Measurements from ENCODE around the gene HDAC4. TPM values are rescaled to one million over a fixed set of nuclear protein-coding genes. Genes with fewer than 3 reads are reported as not detected.

Gene HDAC4
- total and polyA plus RNA-seq, 2 experiments from 2014 or later: 8.1 to 41.8 TPM

DNA sequence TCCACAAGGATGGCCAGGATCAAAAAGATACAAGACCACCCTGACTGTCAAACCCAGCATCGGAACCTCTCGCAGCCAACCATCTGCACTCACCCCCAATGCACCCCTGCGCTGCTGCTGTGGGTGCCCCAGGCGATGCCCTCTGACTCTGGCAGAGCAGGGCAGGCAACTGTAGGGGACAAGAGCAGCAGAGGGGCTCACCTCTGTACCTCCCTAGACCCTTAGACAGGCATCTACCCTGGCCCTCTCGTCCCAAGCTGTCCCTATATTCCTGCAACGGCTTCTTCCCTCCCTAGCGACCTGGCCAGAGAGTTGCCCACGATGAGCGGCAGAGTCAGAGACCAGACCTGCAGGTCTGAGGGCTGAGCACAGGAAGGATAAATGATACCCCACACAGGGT, 128.2 kb downstream of the HDAC4 start:
- no peak for DNase-seq (ENCODE audit: low spot score)
- Mint-ChIP-seq H3K9me3 (peaks cover 2% of the 10 kb centered on the region; the same call in 1 of the 3 replicates), H3K27me3 (ENCODE audit: insufficient read depth, low read depth, poor library complexity) (peaks cover 12% of the 10 kb centered on the region), H3K4me3 (no peak overlapping the region), H3K36me3 (ENCODE audit: low read depth) (no peaks in the 10 kb centered on the region), H3K4me1 (peaks cover 71% of the 10 kb centered on the region), H3K27ac (no peak overlapping the region)
- no peak for TF ChIP-seq NANOG (IDR thresholded peaks at IDR 0.05; ENCODE audit: borderline replicate concordance)
- no peak for TF ChIP-seq EZH2phosphoT487 (IDR thresholded peaks at IDR 0.05; ENCODE audit: unreplicated experiment)
- TF ChIP-seq POLR2AphosphoS5 (IDR thresholded peaks at IDR 0.05; ENCODE audit: low read depth): no peak
- TF ChIP-seq EZH2 (IDR thresholded peaks at IDR 0.05; ENCODE audit: low read depth, unreplicated experiment): no peak
- TF ChIP-seq CREB1 (CRISPR knock-in tag; IDR thresholded peaks at IDR 0.05; ENCODE audit: low read depth): no peak
- TF ChIP-seq, protein P1, sequence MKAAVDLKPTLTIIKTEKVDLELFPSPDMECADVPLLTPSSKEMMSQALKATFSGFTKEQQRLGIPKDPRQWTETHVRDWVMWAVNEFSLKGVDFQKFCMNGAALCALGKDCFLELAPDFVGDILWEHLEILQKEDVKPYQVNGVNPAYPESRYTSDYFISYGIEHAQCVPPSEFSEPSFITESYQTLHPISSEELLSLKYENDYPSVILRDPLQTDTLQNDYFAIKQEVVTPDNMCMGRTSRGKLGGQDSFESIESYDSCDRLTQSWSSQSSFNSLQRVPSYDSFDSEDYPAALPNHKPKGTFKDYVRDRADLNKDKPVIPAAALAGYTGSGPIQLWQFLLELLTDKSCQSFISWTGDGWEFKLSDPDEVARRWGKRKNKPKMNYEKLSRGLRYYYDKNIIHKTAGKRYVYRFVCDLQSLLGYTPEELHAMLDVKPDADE (IDR thresholded peaks at IDR 0.05): no peak
- no peak for TF ChIP-seq STAT1 (IDR thresholded peaks at IDR 0.05; ENCODE audit: unreplicated experiment)
- TF ChIP-seq, protein P2, sequence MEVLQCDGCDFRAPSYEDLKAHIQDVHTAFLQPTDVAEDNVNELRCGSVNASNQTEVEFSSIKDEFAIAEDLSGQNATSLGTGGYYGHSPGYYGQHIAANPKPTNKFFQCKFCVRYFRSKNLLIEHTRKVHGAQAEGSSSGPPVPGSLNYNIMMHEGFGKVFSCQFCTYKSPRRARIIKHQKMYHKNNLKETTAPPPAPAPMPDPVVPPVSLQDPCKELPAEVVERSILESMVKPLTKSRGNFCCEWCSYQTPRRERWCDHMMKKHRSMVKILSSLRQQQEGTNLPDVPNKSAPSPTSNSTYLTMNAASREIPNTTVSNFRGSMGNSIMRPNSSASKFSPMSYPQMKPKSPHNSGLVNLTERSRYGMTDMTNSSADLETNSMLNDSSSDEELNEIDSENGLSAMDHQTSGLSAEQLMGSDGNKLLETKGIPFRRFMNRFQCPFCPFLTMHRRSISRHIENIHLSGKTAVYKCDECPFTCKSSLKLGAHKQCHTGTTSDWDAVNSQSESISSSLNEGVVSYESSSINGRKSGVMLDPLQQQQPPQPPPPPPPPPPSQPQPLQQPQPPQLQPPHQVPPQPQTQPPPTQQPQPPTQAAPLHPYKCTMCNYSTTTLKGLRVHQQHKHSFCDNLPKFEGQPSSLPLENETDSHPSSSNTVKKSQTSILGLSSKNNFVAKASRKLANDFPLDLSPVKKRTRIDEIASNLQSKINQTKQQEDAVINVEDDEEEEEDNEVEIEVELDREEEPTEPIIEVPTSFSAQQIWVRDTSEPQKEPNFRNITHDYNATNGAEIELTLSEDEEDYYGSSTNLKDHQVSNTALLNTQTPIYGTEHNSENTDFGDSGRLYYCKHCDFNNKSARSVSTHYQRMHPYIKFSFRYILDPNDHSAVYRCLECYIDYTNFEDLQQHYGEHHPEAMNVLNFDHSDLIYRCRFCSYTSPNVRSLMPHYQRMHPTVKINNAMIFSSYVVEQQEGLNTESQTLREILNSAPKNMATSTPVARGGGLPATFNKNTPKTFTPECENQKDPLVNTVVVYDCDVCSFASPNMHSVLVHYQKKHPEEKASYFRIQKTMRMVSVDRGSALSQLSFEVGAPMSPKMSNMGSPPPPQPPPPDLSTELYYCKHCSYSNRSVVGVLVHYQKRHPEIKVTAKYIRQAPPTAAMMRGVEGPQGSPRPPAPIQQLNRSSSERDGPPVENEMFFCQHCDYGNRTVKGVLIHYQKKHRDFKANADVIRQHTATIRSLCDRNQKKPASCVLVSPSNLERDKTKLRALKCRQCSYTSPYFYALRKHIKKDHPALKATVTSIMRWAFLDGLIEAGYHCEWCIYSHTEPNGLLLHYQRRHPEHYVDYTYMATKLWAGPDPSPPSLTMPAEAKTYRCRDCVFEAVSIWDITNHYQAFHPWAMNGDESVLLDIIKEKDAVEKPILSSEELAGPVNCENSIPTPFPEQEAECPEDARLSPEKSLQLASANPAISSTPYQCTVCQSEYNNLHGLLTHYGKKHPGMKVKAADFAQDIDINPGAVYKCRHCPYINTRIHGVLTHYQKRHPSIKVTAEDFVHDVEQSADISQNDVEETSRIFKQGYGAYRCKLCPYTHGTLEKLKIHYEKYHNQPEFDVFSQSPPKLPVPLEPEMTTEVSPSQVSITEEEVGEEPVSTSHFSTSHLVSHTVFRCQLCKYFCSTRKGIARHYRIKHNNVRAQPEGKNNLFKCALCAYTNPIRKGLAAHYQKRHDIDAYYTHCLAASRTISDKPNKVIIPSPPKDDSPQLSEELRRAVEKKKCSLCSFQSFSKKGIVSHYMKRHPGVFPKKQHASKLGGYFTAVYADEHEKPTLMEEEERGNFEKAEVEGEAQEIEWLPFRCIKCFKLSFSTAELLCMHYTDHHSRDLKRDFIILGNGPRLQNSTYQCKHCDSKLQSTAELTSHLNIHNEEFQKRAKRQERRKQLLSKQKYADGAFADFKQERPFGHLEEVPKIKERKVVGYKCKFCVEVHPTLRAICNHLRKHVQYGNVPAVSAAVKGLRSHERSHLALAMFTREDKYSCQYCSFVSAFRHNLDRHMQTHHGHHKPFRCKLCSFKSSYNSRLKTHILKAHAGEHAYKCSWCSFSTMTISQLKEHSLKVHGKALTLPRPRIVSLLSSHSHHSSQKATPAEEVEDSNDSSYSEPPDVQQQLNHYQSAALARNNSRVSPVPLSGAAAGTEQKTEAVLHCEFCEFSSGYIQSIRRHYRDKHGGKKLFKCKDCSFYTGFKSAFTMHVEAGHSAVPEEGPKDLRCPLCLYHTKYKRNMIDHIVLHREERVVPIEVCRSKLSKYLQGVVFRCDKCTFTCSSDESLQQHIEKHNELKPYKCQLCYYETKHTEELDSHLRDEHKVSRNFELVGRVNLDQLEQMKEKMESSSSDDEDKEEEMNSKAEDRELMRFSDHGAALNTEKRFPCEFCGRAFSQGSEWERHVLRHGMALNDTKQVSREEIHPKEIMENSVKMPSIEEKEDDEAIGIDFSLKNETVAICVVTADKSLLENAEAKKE (CRISPR knock-in tag; IDR thresholded peaks at IDR 0.05): no peak
- TF ChIP-seq ZNF331 (CRISPR knock-in tag; IDR thresholded peaks at IDR 0.05; ENCODE audit: low read depth): no peak
- TF ChIP-seq, protein P3, sequence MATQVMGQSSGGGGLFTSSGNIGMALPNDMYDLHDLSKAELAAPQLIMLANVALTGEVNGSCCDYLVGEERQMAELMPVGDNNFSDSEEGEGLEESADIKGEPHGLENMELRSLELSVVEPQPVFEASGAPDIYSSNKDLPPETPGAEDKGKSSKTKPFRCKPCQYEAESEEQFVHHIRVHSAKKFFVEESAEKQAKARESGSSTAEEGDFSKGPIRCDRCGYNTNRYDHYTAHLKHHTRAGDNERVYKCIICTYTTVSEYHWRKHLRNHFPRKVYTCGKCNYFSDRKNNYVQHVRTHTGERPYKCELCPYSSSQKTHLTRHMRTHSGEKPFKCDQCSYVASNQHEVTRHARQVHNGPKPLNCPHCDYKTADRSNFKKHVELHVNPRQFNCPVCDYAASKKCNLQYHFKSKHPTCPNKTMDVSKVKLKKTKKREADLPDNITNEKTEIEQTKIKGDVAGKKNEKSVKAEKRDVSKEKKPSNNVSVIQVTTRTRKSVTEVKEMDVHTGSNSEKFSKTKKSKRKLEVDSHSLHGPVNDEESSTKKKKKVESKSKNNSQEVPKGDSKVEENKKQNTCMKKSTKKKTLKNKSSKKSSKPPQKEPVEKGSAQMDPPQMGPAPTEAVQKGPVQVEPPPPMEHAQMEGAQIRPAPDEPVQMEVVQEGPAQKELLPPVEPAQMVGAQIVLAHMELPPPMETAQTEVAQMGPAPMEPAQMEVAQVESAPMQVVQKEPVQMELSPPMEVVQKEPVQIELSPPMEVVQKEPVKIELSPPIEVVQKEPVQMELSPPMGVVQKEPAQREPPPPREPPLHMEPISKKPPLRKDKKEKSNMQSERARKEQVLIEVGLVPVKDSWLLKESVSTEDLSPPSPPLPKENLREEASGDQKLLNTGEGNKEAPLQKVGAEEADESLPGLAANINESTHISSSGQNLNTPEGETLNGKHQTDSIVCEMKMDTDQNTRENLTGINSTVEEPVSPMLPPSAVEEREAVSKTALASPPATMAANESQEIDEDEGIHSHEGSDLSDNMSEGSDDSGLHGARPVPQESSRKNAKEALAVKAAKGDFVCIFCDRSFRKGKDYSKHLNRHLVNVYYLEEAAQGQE (IDR thresholded peaks at IDR 0.05; ENCODE audit: unreplicated experiment): no peak
- TF ChIP-seq ZNF114 (CRISPR knock-in tag; IDR thresholded peaks at IDR 0.05): no peak
- Histone ChIP-seq H4K20me1 (replicated peaks; ENCODE audit: insufficient read depth) (peaks cover 10% of the 10 kb centered on the region), H3K27ac (ENCODE audit: low read depth) (no peak overlapping the region), H3K4me3 (no peak overlapping the region), H3K9me2 (ENCODE audit: insufficient read depth) (no peaks in the 10 kb centered on the region), H2AFZ (no peak overlapping the region), H3K4me2 (no peak overlapping the region), H3K27me3 (ENCODE audit: insufficient read depth) (no peaks in the 10 kb centered on the region), H3K4me1 (ENCODE audit: insufficient read depth) (peaks cover 22% of the 10 kb centered on the region), H3K36me3 (ENCODE audit: insufficient read depth) (no peaks in the 10 kb centered on the region), H3K79me2 (replicated peaks; ENCODE audit: insufficient read depth) (peaks cover 85% of the 10 kb centered on the region), H3F3A (replicated peaks; ENCODE audit: low read depth) (no peaks in the 10 kb centered on the region)
- ATAC-seq: no peak

All from GM23338 (cell line).